ENCODE results near the gene SNCAIP.
"Not testable (repeated sequence)": the region's sequence is repeated elsewhere in the genome, so short reads cannot be mapped to it uniquely, and the experiment has no call there.

The SNCAIP gene

GRCh38 chr5:122354293-122354692 is 42.3 kb downstream of the SNCAIP start:
- DNase-seq (ENCODE audit: extremely low read depth in 1 of 2, low read depth in 1 of 2) = no peak

- DNase-seq (ENCODE audit: extremely low read depth in 1 of 2, low read depth in 1 of 2) = no peak
These were observed 43.3 kb downstream of the SNCAIP start for GRCh38 chr5:122355324-122355723.

DNA sequence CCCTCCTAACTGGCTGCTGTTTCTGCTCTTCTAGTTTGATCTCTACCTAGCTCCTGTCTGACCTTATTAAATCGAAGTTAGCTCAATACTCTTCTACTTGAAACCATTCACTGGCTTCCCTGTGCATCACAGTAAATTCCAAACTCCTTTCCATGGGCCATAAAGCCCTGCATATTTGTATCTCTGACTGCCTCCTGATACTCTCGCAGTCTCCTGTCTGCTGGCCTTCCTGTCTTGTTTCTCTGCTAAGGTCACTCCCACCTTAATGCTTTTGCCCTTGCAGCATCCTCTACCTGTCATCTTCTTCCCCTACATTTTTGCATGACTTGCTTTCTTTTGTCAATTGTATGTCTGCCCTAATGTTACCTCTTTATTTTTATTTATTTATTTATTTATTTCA is 44.8 kb downstream of the SNCAIP start:
- no peak for DNase-seq (ENCODE audit: extremely low read depth in 1 of 2, low read depth in 1 of 2)

GRCh38 chr5:122358372-122358979 is 46.4 kb downstream of the SNCAIP start:
- DNase-seq (ENCODE audit: extremely low read depth in 1 of 2, low read depth in 1 of 2) = no peak

- no peak for DNase-seq (ENCODE audit: extremely low read depth in 1 of 2, low read depth in 1 of 2)
These were observed 50.3 kb downstream of the SNCAIP start for GRCh38 chr5:122362361-122362760.

GRCh38 chr5:122363623-122364022 is 51.6 kb downstream of the SNCAIP start:
- DNase-seq (ENCODE audit: extremely low read depth in 1 of 2, low read depth in 1 of 2) = no peak

GRCh38 chr5:122366501-122366900 is 54.5 kb downstream of the SNCAIP start:
- DNase-seq (ENCODE audit: extremely low read depth in 1 of 2, low read depth in 1 of 2) = no peak

DNA sequence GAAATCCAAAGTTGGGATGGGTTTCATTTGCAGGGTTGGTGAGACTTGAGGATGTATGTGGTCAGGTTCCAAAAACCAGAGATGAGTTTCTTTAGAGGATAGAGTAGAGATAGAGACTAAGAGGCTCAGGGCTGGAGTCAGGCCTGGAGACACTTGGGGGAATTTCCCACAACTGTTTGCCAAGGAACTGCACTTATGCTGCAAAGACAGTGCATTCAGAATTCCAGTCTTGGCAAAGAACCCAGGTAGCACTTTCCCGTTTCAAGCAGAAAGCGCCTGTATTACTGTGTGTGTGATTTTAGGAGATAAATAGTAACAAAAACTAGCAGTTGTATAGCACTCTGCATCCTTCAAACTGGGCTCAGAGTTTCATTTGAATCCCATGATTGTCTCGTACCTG is 55.4 kb downstream of the SNCAIP start:
- no peak for DNase-seq (ENCODE audit: extremely low read depth in 1 of 2, low read depth in 1 of 2)

DNA sequence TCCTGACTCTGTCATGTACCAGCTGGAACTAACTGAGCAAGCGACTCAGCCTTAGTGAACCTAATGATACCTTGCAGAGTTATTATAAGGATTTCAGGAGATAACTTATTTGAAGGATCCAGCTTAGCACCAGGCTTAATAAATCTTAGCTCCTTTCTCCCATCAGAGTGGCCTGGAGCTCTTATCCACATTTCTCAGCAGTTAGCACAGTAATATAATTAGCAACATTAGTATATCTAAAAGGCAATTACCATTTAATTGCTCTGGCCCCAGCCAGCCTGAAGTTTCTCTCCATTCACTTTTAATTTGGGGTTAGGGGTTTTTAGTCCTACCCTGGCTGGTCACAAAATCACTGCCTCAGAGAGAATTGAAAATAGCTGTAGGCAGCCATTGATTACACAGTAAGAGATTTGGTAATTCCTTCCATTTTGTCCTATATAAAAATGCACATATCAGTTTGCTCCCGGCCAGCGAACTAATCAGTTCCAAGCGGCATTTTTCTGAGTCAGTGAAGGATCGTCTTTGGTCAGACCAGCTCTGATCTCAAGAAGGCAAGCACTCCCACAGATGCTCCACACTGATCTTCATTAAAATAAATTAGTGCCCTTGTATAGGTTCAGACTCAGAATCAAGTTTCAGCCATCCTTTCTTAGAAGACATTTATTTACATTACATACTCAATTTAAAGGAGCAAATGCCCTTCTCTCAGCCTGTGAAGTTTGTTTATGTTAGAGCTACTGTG is 56.6 kb downstream of the SNCAIP start:
- no peak for DNase-seq (ENCODE audit: extremely low read depth in 1 of 2, low read depth in 1 of 2)

DNA sequence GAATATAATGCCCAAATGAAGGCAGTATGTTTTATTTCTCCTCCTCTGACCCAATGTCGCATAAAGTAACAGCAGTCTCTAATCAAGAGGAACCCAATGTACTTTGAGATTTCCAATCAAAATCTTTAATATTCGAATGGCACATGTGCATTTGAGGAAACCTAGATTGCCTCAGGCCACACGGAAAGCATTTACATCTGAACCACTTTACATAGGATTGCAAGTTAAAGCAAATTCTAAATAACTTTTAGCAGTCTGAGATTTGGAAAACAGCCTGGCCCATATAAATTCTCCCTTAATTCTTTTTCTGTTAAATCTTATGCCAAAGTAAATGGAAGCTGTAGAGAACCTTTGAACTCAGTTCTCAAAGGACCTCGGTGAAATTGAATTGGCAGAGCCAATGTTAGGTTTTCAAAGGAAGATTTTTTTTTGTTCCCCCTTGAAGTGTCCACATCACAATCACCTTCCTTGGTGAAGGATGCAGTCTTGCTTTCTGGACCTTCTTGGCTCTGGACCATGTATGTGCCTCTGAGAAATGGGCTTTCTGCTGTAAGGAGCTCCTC is 57.3 kb downstream of the SNCAIP start:
- no peak for DNase-seq (ENCODE audit: extremely low read depth in 1 of 2, low read depth in 1 of 2)

DNA sequence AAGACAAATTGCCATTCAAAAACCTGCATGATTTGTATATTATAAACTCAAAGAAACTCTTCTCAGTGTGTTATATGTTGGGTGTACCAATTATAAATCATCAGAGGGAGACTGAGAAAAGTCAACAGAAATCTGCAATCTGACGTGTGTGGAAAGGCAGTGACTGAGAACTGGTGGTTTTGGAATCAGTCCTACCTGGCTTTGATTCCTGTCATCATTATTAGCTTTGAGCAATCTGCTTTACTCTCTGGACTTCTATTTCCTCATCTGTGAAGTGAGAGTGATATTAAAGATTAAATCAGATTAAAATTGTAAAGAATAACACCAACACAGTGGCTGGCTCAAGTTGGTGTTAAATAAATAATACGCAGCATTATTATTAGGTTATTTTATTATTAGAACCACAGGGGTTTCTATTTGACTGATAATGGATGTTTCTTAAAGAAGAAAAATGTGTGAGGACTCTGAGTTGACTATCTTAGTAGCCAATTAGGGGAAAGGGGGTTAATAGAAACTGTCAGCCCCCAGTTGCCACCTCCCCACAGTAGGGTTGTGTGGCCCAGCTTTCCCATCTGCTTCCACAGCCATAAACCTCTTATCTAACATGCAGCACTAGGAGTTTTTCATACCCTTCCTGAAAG is 59.6 kb downstream of the SNCAIP start:
- DNase-seq (ENCODE audit: extremely low read depth in 1 of 2, low read depth in 1 of 2) = no peak

DNA sequence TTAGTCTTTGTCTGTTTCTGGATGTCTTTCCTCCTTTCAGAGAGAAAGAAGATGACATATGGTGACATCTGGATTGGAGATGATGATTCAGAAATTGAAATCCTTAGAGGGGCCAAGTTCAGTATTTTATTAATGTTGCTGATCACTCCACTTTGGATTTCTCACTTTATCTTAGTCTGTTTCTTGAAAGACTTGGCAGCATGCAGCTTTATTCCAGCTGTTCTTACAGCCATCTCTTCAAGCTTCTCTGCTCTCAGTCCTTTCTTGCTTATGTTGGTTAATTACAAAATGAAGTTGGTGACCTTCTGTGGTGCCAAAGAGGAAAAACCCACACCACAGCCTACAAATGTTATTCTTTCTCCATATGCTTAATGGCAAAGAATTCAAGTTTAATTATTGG is 62.1 kb downstream of the SNCAIP start:
- DNase-seq (ENCODE audit: extremely low read depth in 1 of 2, low read depth in 1 of 2) = no peak

DNA sequence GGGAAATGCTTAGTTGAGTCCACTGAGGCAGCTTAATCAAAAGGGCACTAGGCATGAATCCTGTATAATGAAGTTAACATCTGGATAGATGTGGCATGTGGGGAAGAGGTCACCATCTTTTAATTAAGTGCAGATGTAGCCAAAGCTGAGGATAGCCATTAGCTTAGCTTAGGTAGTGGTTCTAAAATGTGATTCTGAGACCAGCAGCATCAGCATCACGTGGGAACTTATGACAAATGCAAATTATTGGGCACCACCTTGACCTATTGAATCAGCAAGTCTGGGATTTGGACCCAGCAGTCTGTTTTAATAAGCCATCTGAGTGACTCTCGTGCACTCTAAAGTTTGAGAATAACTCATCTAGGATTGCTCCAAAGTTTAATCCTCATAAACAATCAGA is 63.8 kb downstream of the SNCAIP start:
- DNase-seq (ENCODE audit: extremely low read depth in 1 of 2, low read depth in 1 of 2) = no peak

GRCh38 chr5:122376250-122376649 is 64.2 kb downstream of the SNCAIP start:
- no peak for DNase-seq (ENCODE audit: extremely low read depth in 1 of 2, low read depth in 1 of 2)

GRCh38 chr5:122377026-122377425 is 65.0 kb downstream of the SNCAIP start:
- DNase-seq (ENCODE audit: extremely low read depth in 1 of 2, low read depth in 1 of 2) = no peak

DNA sequence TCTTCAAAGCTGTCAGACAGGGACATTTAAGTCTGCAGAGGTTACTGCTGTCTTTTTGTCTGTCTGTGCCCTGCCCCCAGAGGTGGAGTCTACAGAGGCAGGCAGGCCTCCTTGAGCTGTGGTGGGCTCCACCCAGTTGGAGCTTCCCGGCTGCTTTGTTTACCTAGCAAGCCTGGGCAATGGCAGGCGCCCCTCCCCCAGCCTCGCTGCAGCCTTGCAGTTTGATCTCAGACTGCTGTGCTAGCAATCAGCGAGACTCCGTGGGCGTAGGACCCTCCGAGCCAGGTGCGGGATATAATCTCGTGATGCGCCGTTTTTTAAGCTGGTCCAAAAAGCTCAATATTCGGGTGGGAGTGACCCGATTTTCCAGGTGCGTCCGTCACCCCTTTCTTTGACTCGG is 70.9 kb downstream of the SNCAIP start:
- not testable (repeated sequence) for DNase-seq (ENCODE audit: extremely low read depth in 1 of 2, low read depth in 1 of 2)

DNA sequence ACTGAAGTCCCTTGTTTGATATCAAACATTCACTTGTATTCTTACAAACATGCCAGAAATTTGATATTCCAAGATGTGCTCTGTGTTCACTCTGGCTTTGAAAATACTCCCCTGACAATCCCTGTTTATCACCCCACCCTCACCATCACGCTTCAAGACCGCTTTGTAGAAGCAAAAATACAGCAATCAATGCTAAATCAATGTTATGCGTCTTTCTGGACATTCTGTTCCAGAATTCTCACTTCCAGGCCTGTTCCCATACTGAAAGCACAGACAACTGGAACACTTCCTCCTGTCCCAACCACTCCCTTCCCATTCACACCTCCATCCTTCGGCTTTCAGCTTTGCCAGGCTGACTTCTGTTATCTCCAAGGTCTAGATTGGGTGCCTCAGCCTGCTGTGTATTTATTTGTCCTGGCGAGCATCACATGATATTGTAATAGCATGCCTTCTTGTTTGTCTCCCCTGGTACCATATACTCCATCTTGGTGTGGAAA is 72.8 kb downstream of the SNCAIP start:
- no peak for DNase-seq (ENCODE audit: extremely low read depth in 1 of 2, low read depth in 1 of 2)

- DNase-seq (ENCODE audit: extremely low read depth in 1 of 2, low read depth in 1 of 2) = no peak
These were observed 73.2 kb downstream of the SNCAIP start for GRCh38 chr5:122385286-122385685.

- no peak for DNase-seq (ENCODE audit: extremely low read depth in 1 of 2, low read depth in 1 of 2)
These were observed 73.8 kb downstream of the SNCAIP start for GRCh38 chr5:122385808-122386207.

DNA sequence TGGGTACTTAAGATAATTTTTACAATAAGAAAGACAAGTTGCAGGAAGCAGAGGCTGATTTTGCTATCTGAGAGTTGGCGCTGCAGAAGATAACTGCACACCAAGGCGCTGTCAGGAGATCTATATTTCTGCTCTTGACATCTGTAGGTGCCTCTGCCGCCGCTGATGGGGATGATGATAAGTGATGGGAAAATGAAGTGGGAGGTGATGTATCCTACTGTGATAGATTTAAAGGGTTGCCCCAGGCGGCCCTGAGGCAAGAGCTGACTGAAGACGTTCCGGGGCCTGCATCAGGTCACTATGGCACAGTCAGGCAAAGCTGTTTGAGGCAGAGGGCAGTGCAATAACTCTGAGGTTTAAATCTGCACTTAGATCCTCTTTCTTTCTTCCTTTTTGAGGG is 78.1 kb downstream of the SNCAIP start:
- DNase-seq (ENCODE audit: extremely low read depth in 1 of 2, low read depth in 1 of 2) = no peak

- no peak for DNase-seq (ENCODE audit: extremely low read depth in 1 of 2, low read depth in 1 of 2)
These were observed 78.7 kb downstream of the SNCAIP start for GRCh38 chr5:122390694-122391093.

GRCh38 chr5:122391621-122392020 is 79.6 kb downstream of the SNCAIP start:
- no peak for DNase-seq (ENCODE audit: extremely low read depth in 1 of 2, low read depth in 1 of 2)
